GM19351 (cell line): ENCODE results near the gene APOL4.
"Not testable (repeated sequence)": the region's sequence is repeated elsewhere in the genome, so short reads cannot be mapped to it uniquely, and the experiment has no call there.

ENCODE experiments used
- ATAC-seq: cut with Tn5 transposase; IDR thresholded peaks from one replicate; pipeline ENCODE4 v1.9.1; 2021; ENCODE audit warnings: mild to moderate bottlenecking, moderate library complexity; ENCODE audit not compliant: unreplicated experiment

APOL4 gene

GRCh38 chr22:36209488-36209908, 7.9 kb upstream of the APOL4 start:
- ATAC-seq: not testable (repeated sequence)

- ATAC-seq: no peak
Observed at GRCh38 chr22:36208914-36209313, 7.3 kb upstream of the APOL4 start.

- ATAC-seq: no peak
Observed at GRCh38 chr22:36208162-36208765, 6.7 kb upstream of the APOL4 start.

GRCh38 chr22:36206255-36206654, 4.6 kb upstream of the APOL4 start:
- no peak for ATAC-seq

GRCh38 chr22:36205573-36205972, 4.0 kb upstream of the APOL4 start:
- not testable (repeated sequence) for ATAC-seq

- no peak for ATAC-seq
Observed at GRCh38 chr22:36204632-36205015, 3.0 kb upstream of the APOL4 start.

- no peak for ATAC-seq
Observed at GRCh38 chr22:36204001-36204631, 2.5 kb upstream of the APOL4 start.

GRCh38 chr22:36203441-36203840, 1.8 kb upstream of the APOL4 start:
- ATAC-seq: not testable (repeated sequence)

- not testable (repeated sequence) for ATAC-seq
Observed at GRCh38 chr22:36202906-36203305, 1.3 kb upstream of the APOL4 start.

- ATAC-seq: not testable (repeated sequence)
Observed at GRCh38 chr22:36201025-36201424, 584 bp downstream of the APOL4 start.

GRCh38 chr22:36199001-36199551, 2.5 kb downstream of the APOL4 start:
- ATAC-seq: no peak

- no peak for ATAC-seq
Observed at GRCh38 chr22:36198536-36198935, 3.1 kb downstream of the APOL4 start.

GRCh38 chr22:36197514-36198146, 4.0 kb downstream of the APOL4 start:
- no peak for ATAC-seq

- no peak for ATAC-seq
Observed at GRCh38 chr22:36197065-36197440, 4.6 kb downstream of the APOL4 start.

GRCh38 chr22:36196254-36197064, 5.2 kb downstream of the APOL4 start:
- ATAC-seq: no peak

GRCh38 chr22:36194971-36195370, 6.6 kb downstream of the APOL4 start:
- ATAC-seq: no peak

- no peak for ATAC-seq
Observed at GRCh38 chr22:36194385-36194784, 7.2 kb downstream of the APOL4 start.

- no peak for ATAC-seq
Observed at GRCh38 chr22:36193577-36193976, 8.0 kb downstream of the APOL4 start.

- ATAC-seq: no peak
Observed at GRCh38 chr22:36193171-36193570, 8.4 kb downstream of the APOL4 start.

- no peak for ATAC-seq
Observed at GRCh38 chr22:36192542-36192941, 9.1 kb downstream of the APOL4 start.

- ATAC-seq: no peak
Observed at GRCh38 chr22:36191106-36191836, 10.3 kb downstream of the APOL4 start.
